Dermis lymphatic vessel endothelial cell (primary cell): Measurements from ENCODE around the gene TOMM34. TPM values are rescaled to one million over a fixed set of nuclear protein-coding genes. Genes with fewer than 3 reads are reported as not detected.

Experiments used
- total RNA-seq: library from RNA; depleted of rRNA; stranded (reverse); fragments of >200 nt; gene quantifications from 2 replicates; pipeline ENCODE4 v1.2.1, GENCODE V29; 2014

TOMM34 gene
- total RNA-seq = 9.9 and 18.7 TPM in 2 replicates

DNA sequence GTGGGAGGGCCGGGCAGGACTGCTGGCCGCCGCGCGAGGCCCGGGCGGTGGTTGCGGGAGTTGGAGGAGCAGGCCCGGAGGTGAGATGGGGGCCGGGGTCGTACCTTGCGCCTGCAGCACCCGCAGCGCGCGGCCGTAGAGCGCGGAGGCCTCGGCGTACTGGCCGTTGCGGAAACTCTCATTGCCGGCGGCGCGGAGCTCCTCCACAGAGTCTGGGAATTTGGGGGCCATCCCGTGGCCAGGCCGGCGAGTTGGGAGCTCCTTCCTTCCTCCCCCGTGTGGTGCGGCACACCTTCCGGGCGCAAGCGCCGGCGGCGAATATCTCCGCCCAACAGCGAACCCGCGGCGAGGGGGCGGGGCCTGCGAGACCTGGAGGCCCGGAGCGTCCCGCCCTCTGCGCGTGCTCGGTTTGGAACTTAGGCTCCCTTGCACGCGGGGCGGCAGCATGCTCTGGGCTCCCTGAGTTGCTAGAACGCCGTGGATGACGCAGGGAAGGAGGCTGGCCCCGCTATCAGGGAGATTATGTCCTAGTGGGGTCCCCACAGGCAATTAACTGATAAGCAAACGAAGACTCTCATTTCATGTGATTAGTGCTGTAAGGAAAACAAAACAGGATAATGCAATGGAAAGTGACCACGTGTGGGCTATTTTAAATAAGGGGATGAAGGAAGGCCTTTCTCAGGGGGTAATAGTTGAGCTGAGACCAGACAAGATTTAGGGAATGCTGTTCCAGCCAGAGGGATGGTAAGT lies at the start of gene TOMM34:
Gene TOMM34 (minus strand): TSS at position 295 of the 750 bp plus-strand sequence. CDS start 64 bp downstream, at position 231.

GRCh38 chr20:44966030-44966961 lies 6.1 kb upstream of the TOMM34 start, which contains the start of gene STK4:
TSS of gene STK4 (plus strand) at chr20:44966512. CDS start at chr20:44966569, 57 bp downstream.

GRCh38 chr20:44909872-44910689 lies 50.1 kb downstream of the TOMM34 start, which contains the start of gene PABPC1L:
TSS of gene PABPC1L (plus strand) at chr20:44910060. CDS start at chr20:44910144, 84 bp downstream.

Other genes starting within 250 kb of the TOMM34 start
- under 0.01 TPM in 1 of 2 replicates, not detected in the other for gene CCN5, start 245.0 kb downstream of the TOMM34 start, total RNA-seq
- gene KCNK15, start 214.5 kb downstream of the TOMM34 start, total RNA-seq = under 0.01 TPM in 1 of 2 replicates, not detected in the other
- not detected in 2 replicates for gene RIMS4, start 149.9 kb downstream of the TOMM34 start, total RNA-seq
- 95.7 and 136 TPM in 2 replicates for gene YWHAB, start 74.7 kb downstream of the TOMM34 start, total RNA-seq
- gene PABPC1L, start 50.3 kb downstream of the TOMM34 start, total RNA-seq = 1.0 and 1.2 TPM in 2 replicates
- gene STK4, start 6.1 kb upstream of the TOMM34 start, total RNA-seq = 14.6 and 20.5 TPM in 2 replicates
- 0.09 and 0.11 TPM in 2 replicates for gene KCNS1, start 140.7 kb upstream of the TOMM34 start, total RNA-seq
- not detected in 2 replicates for gene WFDC5, start 154.8 kb upstream of the TOMM34 start, total RNA-seq
- not detected in 2 replicates for gene WFDC12, start 164.1 kb upstream of the TOMM34 start, total RNA-seq
- not detected in 2 replicates for gene PI3, start 214.5 kb upstream of the TOMM34 start, total RNA-seq
- not detected in 2 replicates for gene SEMG1, start 246.6 kb upstream of the TOMM34 start, total RNA-seq